Measurements from ENCODE around the gene SOX18.
"Not testable (repeated sequence)": the region's sequence is repeated elsewhere in the genome, so short reads cannot be mapped to it uniquely, and the experiment has no call there.

SOX18 gene

DNA sequence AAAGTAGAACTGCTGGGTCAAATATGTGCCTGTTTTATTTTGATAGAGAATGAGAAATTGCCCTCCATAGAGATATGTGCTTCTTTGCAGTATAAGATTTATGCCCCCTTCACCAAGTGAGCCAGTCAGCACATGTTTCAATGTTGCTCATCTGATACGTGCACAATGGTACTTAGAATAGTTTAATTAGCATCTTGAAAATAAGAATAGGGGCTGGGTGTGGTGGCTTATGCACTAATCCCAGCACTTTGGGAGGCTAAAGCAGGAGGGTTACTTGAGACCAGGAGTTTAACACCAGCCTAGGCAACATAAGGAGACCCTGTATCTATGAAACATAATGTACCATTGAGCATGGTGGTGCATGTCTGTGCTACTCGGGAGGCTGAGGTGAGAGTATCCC, 33.8 kb downstream of the SOX18 start:
- no peak for DNase-seq

DNA sequence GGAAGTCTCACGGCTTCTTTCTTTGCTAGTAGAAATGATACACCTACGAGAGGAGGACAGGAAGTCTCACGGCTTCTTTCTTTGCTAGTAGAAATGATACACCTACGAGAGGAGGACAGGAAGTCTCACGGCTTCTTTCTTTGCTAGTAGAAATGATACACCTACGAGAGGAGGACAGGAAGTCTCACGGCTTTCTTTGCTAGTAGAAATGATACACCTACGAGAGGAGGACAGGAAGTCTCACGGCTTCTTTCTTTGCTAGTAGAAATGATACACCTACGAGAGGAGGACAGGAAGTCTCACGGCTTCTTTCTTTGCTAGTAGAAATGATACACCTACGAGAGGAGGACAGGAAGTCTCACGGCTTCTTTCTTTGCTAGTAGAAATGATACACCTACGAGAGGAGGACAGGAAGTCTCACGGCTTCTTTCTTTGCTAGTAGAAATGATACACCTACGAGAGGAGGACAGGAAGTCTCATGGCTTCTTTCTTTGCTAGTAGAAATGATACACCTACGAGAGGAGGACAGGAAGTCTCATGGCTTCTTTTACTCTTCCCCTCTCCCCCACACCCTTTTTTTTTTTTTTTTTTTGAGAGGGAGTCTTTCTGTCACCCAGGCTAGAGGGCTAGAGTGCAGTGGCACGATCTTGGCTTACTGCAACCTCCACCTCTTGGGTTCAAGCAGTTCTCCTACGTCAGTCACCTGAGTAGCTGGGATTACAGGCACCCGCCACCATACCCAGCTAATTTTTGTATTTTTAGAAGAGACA, 36.9 kb downstream of the SOX18 start:
- DNase-seq: not testable (repeated sequence)

GRCh38 chr20:64011366-64011779, 38.1 kb downstream of the SOX18 start:
- no peak for DNase-seq

GRCh38 chr20:64010711-64011237, 38.7 kb downstream of the SOX18 start:
- no peak for DNase-seq

- DNase-seq: no peak
These were observed 39.5 kb downstream of the SOX18 start for GRCh38 chr20:64009811-64010387.

DNA sequence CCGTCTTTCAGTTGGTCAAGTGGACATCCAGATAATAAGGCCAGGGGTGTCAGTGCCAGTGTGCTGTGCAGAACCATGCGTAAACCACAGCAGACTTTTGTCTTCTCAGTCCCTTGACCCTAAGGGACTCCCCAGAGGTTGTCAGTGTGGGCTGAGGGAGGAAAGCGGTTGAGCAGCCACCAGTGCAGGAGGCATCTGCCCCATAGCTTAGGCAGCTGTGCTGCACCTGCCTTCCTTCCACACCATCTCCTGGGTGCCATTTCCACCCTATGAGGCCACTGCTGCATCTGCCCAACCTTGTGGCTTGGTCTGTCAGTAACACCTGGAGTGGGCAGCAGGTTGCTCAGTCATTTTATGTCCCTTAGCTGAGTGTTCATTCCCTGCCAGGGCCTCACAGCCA, 42.5 kb downstream of the SOX18 start:
- DNase-seq: no peak

GRCh38 chr20:64006490-64006889, 42.9 kb downstream of the SOX18 start:
- no peak for DNase-seq

- DNase-seq: no peak
These were observed 44.0 kb downstream of the SOX18 start for GRCh38 chr20:64005394-64005793.

- DNase-seq: no peak
These were observed 45.3 kb downstream of the SOX18 start for GRCh38 chr20:64003960-64004725.

DNA sequence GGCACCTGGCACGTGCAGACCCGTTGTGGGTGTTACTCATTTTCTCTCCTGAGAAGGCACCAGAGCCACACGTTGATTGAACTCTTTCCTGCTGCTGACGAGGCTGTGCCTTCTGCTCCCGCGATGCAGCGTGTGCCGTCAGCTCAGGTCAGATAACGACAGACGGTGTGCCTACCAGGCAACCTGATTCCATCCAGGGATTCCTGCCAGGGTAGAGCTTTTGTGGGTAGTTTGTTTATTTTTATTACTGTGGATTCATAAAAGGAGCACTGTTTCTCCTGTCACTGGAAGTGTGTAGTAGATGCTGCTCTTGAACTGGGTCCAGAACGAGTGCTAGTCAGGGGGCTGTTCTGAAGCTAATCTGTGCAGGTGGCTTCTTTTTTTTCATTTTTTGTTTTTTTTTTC, 47.8 kb downstream of the SOX18 start:
- DNase-seq: no peak

- no peak for DNase-seq
These were observed 48.5 kb downstream of the SOX18 start for GRCh38 chr20:64000906-64001305.
